ENCODE results near the gene CAV3. TPM values are rescaled to one million over a fixed set of nuclear protein-coding genes. Genes with fewer than 3 reads are reported as not detected.
"Not testable (repeated sequence)": the region's sequence is repeated elsewhere in the genome, so short reads cannot be mapped to it uniquely, and the experiment has no call there.

The CAV3 gene
- total RNA-seq = not detected

GRCh38 chr3:8733332-8734094, at the start of gene CAV3:
TSS of gene CAV3 (plus strand) at chr3:8733802. CDS start at chr3:8733877, 75 bp downstream.
- DNase-seq (ENCODE audit: low spot score) (no peak), ATAC-seq (no peak)
- intact Hi-C loops (cut with DNase I) = no loop called here

GRCh38 chr3:8684992-8685391, 48.6 kb upstream of the CAV3 start:
- ATAC-seq; DNase-seq (ENCODE audit: low spot score); intact Hi-C loops (cut with DNase I): not testable (repeated sequence)

- DNase-seq (ENCODE audit: low spot score); intact Hi-C loops (cut with DNase I); ATAC-seq: not testable (repeated sequence)
Measured at GRCh38 chr3:8691295-8691694, 42.3 kb upstream of the CAV3 start.

GRCh38 chr3:8702560-8702959, 31.0 kb upstream of the CAV3 start:
- no peak for DNase-seq (ENCODE audit: low spot score)
- intact Hi-C loops (cut with DNase I) = no loop called here
- no peak for ATAC-seq

GRCh38 chr3:8705575-8705974, 28.0 kb upstream of the CAV3 start:
- no peak for DNase-seq (ENCODE audit: low spot score)
- intact Hi-C loops (cut with DNase I) = no loop called here
- ATAC-seq = no peak

- ATAC-seq (no peak), DNase-seq (ENCODE audit: low spot score) (no peak)
- intact Hi-C loops (cut with DNase I) = no loop called here
Measured at GRCh38 chr3:8709287-8709686, 24.3 kb upstream of the CAV3 start.

GRCh38 chr3:8709801-8710507, 23.6 kb upstream of the CAV3 start:
- intact Hi-C loops (cut with DNase I) = no loop called here
- no peak for ATAC-seq
- DNase-seq (ENCODE audit: low spot score) = no peak

GRCh38 chr3:8712045-8712907, 21.3 kb upstream of the CAV3 start:
- DNase-seq (ENCODE audit: low spot score) (no peak), ATAC-seq (no peak)
- intact Hi-C loops (cut with DNase I) = no loop called here

- ATAC-seq = no peak
- DNase-seq (ENCODE audit: low spot score) = no peak
- intact Hi-C loops (cut with DNase I) = no loop called here
Measured at GRCh38 chr3:8712908-8713255, 20.7 kb upstream of the CAV3 start.

- no peak for DNase-seq (ENCODE audit: low spot score)
- no peak for ATAC-seq
- intact Hi-C loops (cut with DNase I) = no loop called here
Measured at GRCh38 chr3:8713901-8714759, 19.5 kb upstream of the CAV3 start.

- intact Hi-C loops (cut with DNase I); DNase-seq (ENCODE audit: low spot score); ATAC-seq: not testable (repeated sequence)
Measured at GRCh38 chr3:8715757-8716156, 17.8 kb upstream of the CAV3 start.

GRCh38 chr3:8722808-8723207, 10.8 kb upstream of the CAV3 start:
- DNase-seq (ENCODE audit: low spot score) (no peak), ATAC-seq (no peak)
- intact Hi-C loops (cut with DNase I) = no loop called here

GRCh38 chr3:8723612-8724011, 10.0 kb upstream of the CAV3 start:
- intact Hi-C loops (cut with DNase I) = no loop called here
- DNase-seq (ENCODE audit: low spot score) = no peak

GRCh38 chr3:8724108-8724752, 9.4 kb upstream of the CAV3 start:
- ATAC-seq (no peak), DNase-seq (ENCODE audit: low spot score) (no peak)
- intact Hi-C loops (cut with DNase I) = no loop called here

More at GRCh38 chr3:8723612-8724011, 10.0 kb upstream of the CAV3 start:
- ATAC-seq = no peak

- DNase-seq (ENCODE audit: low spot score) (no peak), ATAC-seq (no peak)
- intact Hi-C loops (cut with DNase I) = no loop called here
Measured at GRCh38 chr3:8727605-8728512, 5.7 kb upstream of the CAV3 start.

- DNase-seq (ENCODE audit: low spot score) (no peak), ATAC-seq (no peak)
- intact Hi-C loops (cut with DNase I) = no loop called here
Measured at GRCh38 chr3:8729479-8729878, 4.1 kb upstream of the CAV3 start.

GRCh38 chr3:8730656-8731055, 2.9 kb upstream of the CAV3 start:
- intact Hi-C loops (cut with DNase I) = no loop called here
- no peak for DNase-seq (ENCODE audit: low spot score)
- no peak for ATAC-seq

Data from sciatic nerve (tissue), 2 donors.